Esophagus squamous epithelium (tissue), 5 donors: ENCODE data around the gene ATP6V0A4. TPM values are rescaled to one million over a fixed set of nuclear protein-coding genes. Genes with fewer than 3 reads are reported as not detected.

ENCODE experiments used
- DNase-seq: peaks from one replicate; lab custom pipeline; 2025; lab: John Stamatoyannopoulos, UW
- H3K27ac ChIP-seq, 4 donors: fragments of 200-600 bp; sonication (generic); one replicate each; pipeline ENCODE4 v1.5.1; 2016 to 2019; ENCODE audit warnings: mild to moderate bottlenecking in 1 of 4
- H3K27me3 ChIP-seq, 4 donors: fragments of 200-600 bp; sonication (generic); 1 replicate in 3 of 4; 2 replicates in 1 of 4; pipeline versions ENCODE4 v1.5.1 to v1.6.0; 2017 to 2021; ENCODE audit warnings: antibody characterized with exemption in 1 of 4
- H3K36me3 ChIP-seq, 3 donors: fragments of 200-600 bp; sonication (generic); one replicate each; pipeline ENCODE4 v1.5.1; 2016 to 2019
- H3K4me1 ChIP-seq, 3 donors: fragments of 200-600 bp; sonication (generic); one replicate each; pipeline ENCODE4 v1.5.1; 2017 to 2019
- H3K4me3 ChIP-seq, 4 donors: fragments of 200-600 bp; sonication (generic); 1 replicate in 3 of 4; 2 replicates in 1 of 4; pipeline ENCODE4 v1.5.1; 2016 to 2019; ENCODE audit warnings: mild to moderate bottlenecking in 2 of 4, moderate library complexity in 1 of 4
- H3K9me3 ChIP-seq, 3 donors: fragments of 200-600 bp; sonication (generic); one replicate each; pipeline ENCODE4 v1.5.1; 2016 to 2019
- CTCF ChIP-seq, 6 experiments: fragments of 450-650 bp in 4 of 6; fragments of 200-600 bp in 2 of 6; sonication (generic) in 2 of 6; IDR thresholded peaks; one replicate each; pipeline ENCODE4 v1.5.1; 2016 to 2019; ENCODE audit warnings: antibody characterized with exemption in 6 of 6, mild to moderate bottlenecking in 4 of 6, moderate library complexity in 4 of 6
- POLR2A ChIP-seq, 4 donors: fragments of 450-650 bp; IDR thresholded peaks; one replicate each; pipeline ENCODE4 v1.6.1; 2017; ENCODE audit warnings: antibody characterized with exemption in 4 of 4, mild to moderate bottlenecking in 4 of 4, moderate library complexity in 3 of 4
- WGBS, 2 donors: methylation state at CpG; one replicate each; pipeline ENCODE4 v1.1.5; 2018; 5-methylcytosine and 5-hydroxymethylcytosine counted together
- intact Hi-C: fragments of 100-400 bp; cut with DNase I; formaldehyde crosslinking; loops from one replicate; pipeline ENCODE4 v1.15.0; 2022
- total RNA-seq, 4 donors: library from RNA; depleted of rRNA; stranded (reverse); fragments of >200 nt; gene quantifications; one replicate each; pipeline ENCODE4 v1.1.0, GENCODE V29; 2016
- donor health status: DM: yes; HTN: yes; CAD: no.

The ATP6V0A4 gene
- total RNA-seq, 4 donors from 2014 or later = 0.95 to 11.7 (median 5.6) TPM

GRCh38 chr7:138658889-138659288 lies 139.1 kb downstream of the ATP6V0A4 start:
- WGBS, 2 donors = 57 to 75% methylated on average over 4 of the region's 4 CpGs
- H3K27ac ChIP-seq = no peak overlapping the region
- H3K4me1 ChIP-seq = peaks cover 0 to 4% (median 0%) of the 10 kb centered on the region in 3 donors
- peaks cover 0 to 10% (median 0%) of the 10 kb centered on the region in 4 donors for H3K27me3 ChIP-seq
- H3K4me3 ChIP-seq = no peak overlapping the region
- no peaks in the 10 kb centered on the region for H3K36me3 ChIP-seq
- DNase-seq = no peak
- no peak for TF ChIP-seq CTCF (IDR thresholded peaks at IDR 0.05)
- TF ChIP-seq POLR2A (IDR thresholded peaks at IDR 0.05) = no peak
- intact Hi-C loops = no loop called here
- peaks cover 0 to 13% (median 5%) of the 10 kb centered on the region in 3 donors for H3K9me3 ChIP-seq

GRCh38 chr7:138657854-138658386 lies 140.1 kb downstream of the ATP6V0A4 start:
- no peak for DNase-seq
- peaks cover 0 to 10% (median 0%) of the 10 kb centered on the region in 4 donors for H3K27me3 ChIP-seq
- H3K4me3 ChIP-seq = no peak overlapping the region
- H3K27ac ChIP-seq = no peak overlapping the region
- intact Hi-C loops = no loop called here
- H3K4me1 ChIP-seq = no peaks in the 10 kb centered on the region
- 61 to 78% methylated on average over 3 to 4 of the region's 4 CpGs for WGBS, 2 donors
- TF ChIP-seq CTCF (IDR thresholded peaks at IDR 0.05) = no peak
- TF ChIP-seq POLR2A (IDR thresholded peaks at IDR 0.05) = no peak
- H3K9me3 ChIP-seq = peaks cover 0 to 22% (median 5%) of the 10 kb centered on the region in 3 donors
- H3K36me3 ChIP-seq = no peaks in the 10 kb centered on the region

GRCh38 chr7:138656952-138657351 lies 141.0 kb downstream of the ATP6V0A4 start:
- TF ChIP-seq CTCF (IDR thresholded peaks at IDR 0.05) (no peak), POLR2A (IDR thresholded peaks at IDR 0.05) (no peak)
- 82 to 92% methylated on average over 2 of the region's 2 CpGs for WGBS, 2 donors
- Histone ChIP-seq H3K4me3 (no peak overlapping the region), H3K4me1 (no peaks in the 10 kb centered on the region), H3K27me3 (peaks cover 0 to 4% (median 0%) of the 10 kb centered on the region in 4 donors), H3K9me3 (peaks cover 0 to 22% (median 5%) of the 10 kb centered on the region in 3 donors), H3K27ac (no peak overlapping the region), H3K36me3 (no peaks in the 10 kb centered on the region)
- DNase-seq = no peak
- intact Hi-C loops = no loop called here

Other genes with a start within 250 kb of the ATP6V0A4 start
- gene SVOPL, start 96.8 kb downstream of the ATP6V0A4 start, total RNA-seq = under 1 TPM in 1 of 4 donors, not detected in 3; 0.18 TPM
- gene TMEM213, start 202 bp downstream of the ATP6V0A4 start, total RNA-seq = 1 to 10 TPM in 1 of 4 donors, not detected in 3; 1.3 TPM
- gene KIAA1549, start 183.2 kb upstream of the ATP6V0A4 start, total RNA-seq = 1 to 10 TPM in 1 of 4 donors, under 1 TPM in 3; 0.11 to 2.1 (median 0.28) TPM
- 10 to 100 TPM; 12.5 to 24.0 (median 14.9) TPM for gene ZC3HAV1L, start 237.8 kb upstream of the ATP6V0A4 start, total RNA-seq